CD4-positive, alpha-beta T cell treated with Interleukin-12 subunit alpha and Interleukin-12 subunit beta, for 1 hour (primary cell): ENCODE results near the gene REPS1.
"Not testable (repeated sequence)": the region's sequence is repeated elsewhere in the genome, so short reads cannot be mapped to it uniquely, and the experiment has no call there.

Experiments
- DNase-seq: peaks from one replicate; pipeline ENCODE4 v3.0.0-alpha.2; 2020

REPS1 gene

DNA sequence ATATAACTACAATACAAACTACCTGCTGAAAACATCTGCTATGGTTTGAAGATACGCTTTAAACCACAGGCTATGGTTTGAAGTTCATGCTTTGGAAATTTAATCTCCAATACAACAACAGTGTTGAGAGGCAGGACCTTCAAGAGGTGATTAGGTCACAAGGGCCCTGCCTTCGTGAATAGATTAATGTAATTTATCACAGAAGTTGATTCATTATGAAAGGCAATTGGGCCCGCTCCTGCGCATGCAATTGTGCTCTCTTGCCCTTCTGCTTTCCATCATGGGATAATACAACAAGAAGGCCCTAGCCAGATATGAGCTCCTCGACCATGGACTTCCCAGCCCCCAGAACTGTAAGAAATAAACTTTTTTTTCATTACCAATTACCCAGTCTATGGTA, 21.2 kb downstream of the REPS1 start:
- DNase-seq: no peak

DNA sequence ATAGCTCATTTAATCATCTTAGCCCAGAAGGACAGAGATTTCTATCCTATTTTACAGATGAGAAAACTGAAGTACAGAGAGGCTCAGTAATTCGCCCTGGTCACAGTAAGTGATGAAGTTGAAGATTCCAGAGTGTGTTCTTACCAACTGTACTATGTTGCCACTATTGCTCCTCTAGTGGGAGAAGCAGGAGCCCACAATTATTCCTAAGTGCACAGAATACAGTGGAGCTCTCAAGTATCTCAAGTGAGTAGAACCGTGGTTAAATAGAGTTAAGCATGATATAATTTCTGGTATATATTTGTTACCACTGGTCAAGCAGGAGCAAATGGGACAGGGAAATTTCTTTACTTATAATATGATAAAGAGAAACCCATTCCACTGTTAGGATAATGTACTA, 22.1 kb downstream of the REPS1 start:
- no peak for DNase-seq

DNA sequence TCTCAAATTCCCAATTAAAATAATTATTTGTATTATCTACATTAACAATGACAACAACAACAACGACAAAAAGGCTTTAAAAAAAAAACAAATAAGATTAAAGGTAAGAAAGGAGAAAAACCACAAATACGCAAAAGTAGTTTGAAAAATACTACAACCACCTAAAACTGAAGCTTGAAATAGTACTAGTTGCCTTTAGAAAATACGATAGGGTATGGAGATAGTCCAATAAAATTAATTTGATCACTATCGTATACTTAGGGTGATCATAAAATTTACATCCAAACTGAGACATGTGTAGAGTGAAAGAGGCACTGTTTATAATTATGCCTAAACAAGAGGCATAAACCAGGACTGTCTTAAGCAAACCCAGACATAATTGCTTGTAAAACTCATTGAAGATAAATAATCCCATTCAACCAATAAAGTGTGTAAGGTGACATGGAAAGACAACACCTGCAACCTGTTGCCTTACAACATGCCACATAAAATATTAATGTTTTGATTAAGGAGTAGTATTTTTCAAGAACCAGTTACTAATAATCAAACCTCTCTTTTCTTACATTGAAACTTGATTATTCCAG, 22.7 kb downstream of the REPS1 start:
- DNase-seq: no peak

DNA sequence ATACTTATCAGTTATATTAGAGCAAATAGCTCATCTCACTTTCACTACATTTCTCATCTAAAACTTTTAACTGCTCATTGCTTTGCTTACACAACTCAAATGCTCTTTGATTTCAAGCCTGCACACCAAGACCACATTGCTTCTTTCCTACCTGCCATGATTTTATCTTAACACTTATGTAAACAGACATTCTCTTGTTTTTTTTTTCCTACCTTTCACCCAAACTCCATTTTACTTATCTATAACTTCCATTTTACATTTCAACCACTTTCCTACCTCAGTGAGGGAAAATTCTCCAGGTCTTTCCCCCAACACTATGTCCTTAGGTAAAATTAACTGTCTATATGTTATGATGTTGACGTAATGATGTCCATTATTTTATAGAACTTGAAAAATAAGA, 24.0 kb downstream of the REPS1 start:
- DNase-seq: no peak

DNA sequence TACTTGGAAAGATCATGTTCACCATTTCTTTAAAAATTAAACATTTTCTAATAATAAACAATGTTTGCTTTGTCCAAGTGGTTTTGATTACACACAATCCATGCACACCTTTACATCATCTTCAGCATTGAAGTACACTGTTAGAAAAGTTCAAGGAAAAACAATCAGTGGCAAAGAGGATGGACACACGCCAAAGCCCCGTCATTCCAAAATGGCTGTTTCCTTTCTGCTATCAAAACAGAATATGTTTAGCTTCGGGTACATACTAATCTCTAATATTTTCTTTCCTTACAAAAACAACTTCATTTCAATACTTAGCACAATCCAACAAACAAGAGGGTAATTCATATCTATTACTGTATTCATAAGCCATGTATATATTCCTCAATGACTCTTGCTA, 24.5 kb downstream of the REPS1 start:
- DNase-seq: no peak

DNA sequence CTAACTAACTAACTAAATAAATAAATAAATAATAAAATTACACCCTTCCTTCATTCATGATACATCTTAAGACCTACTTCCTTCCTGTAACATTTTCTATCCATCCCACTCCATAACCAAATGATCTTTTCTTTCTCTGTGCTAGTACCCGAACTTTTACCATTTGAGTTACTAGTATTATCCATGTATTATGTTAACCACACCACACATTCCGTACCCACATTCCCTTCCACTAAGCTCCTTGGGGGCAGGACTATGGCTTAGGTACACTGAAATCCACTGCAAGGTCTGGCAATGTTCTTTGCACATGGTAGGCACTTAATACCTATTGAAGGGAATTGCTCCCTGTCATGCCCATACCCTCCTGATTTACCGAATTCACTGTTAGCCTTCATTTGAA, 24.9 kb downstream of the REPS1 start:
- no peak for DNase-seq

DNA sequence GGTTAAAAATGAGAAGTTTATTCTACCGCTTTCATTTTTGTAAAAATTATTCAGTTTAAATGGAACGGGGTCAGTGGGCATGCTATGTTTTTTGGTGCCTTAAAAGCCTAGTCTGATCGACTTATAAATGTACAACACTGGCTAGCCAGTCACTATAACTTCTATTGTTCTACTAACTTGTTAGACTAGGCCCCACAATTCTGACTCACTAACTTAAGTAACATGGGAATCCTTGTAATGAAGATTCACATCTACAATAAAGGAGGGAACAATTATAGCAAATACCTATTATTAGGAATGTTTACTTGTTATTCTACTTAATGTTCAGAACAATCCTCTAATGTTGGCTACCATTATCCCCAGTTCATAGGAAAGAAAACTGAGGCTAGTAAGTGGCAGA, 28.5 kb downstream of the REPS1 start:
- DNase-seq: no peak

DNA sequence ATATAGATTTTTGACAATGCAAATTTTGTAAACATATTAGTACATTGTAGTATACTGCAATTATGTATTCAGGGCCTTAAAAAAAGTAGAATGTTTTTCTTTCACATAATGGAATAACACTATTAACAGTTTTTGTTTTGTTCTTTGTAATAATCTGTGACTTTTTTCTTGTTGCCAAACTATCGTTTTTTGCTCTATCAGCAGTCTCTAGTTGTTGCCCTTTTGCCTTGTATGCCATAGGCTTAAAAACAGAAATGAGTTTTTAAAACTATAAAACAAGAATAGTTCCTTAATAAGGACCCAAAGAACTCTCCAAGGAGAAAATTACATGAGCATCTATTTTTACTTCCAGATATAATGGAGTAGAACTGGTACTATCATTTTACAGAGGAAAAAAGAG, 29.5 kb downstream of the REPS1 start:
- DNase-seq: no peak

DNA sequence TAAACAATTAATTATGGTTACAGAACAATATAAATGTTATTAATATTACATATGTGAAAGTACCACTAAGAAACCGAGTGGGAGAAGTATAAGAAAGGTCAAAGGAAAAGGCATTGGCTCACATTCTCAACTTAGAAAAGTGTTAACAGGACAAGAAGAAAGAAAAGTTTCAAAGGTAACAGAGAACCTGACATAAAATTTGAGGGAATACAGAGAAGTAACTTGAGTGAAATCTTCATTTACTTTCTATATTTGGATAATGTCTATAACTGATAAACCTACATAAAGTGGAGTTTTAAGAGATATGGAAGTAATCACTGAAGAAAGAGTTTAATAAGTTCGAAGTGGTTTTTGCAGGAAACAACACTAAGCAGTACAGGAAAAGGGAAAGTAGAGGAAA, 30.1 kb downstream of the REPS1 start:
- peak; percentile 9 for DNase-seq

DNA sequence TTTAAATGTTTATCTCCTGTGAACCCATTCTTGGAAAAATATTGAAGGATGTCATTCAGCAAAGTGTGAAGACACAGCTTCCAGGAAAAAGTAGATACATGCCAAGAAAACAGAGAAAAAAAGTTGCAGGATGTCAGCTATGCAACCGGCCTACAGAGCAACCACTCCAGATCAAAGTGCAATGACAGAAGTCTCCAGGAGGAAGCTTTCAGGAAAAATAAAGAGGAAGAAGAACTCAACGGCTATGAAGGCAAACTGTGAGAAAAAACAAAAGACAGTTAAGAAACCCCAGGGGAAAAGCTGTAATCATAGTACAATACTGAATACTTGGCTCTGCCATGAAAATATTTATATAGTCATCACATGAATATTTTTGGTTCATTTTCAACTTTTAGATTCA, 30.6 kb downstream of the REPS1 start:
- DNase-seq: no peak

DNA sequence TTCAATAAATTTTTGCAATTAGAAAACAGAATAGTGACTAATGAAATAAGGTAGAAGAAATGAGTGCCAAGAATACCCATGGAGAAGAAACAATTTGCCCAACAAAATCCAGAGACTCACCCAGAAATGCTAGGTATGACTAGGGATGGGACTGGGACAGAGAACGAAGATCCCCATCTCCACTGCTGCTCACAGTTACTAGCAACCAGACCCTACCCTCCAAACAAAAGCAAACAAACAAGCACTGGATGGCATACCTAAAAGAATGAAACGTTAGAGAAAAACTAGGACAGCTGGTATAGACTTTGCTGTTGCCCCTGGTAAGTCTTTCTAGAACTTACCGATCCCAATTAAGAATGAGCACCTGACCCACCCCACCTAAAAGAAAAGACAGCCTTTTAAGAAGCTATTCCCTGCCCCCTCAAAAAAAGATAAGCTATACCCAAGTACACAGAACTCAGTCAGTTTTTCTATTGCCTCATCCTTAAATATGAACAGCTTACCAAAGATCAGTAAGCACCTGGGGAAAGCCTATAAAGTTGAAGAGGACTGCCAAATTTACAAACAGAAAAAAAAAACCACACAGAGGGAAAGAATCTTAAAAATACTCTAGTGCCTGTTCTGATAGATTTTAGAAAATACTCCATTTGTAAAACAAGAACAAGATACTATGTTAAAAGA, 31.7 kb downstream of the REPS1 start:
- DNase-seq: no peak

DNA sequence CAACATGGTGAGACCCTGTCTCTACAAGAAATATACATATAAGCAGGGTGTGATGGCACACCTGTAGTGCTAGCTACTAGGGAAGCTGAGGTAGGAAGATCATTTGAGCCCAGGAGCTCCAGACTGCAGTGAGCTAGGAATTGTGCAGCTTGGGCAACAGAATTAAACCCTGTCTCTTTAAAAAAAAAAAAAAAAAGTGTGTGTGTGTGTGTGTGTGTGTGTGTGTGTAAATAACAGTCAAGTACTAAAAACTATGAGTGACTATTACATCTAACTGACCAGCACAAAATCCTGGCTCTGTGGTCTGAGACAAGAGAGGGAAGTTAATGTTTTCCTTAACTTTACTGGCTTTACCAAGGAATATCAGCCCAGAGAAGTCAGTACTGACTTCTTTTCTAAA, 32.8 kb downstream of the REPS1 start:
- DNase-seq: no peak

DNA sequence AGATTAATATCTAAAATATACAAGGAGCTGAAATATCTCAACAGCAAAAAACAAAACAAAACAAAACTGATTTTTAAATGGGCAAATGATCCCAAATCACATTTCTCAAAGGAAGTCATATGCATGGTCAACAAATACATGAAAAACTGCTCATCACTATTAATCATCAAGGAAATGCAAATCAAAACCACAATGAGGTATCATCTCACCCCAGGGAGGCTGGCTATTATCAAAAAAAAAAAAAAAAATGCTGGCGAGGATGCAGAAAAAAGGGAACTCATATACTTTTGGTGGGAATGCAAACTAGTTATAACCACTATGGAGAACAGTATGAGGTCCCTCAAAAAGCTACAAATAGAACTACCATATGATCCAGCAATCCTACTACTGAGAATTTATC, 34.6 kb downstream of the REPS1 start:
- no peak for DNase-seq

DNA sequence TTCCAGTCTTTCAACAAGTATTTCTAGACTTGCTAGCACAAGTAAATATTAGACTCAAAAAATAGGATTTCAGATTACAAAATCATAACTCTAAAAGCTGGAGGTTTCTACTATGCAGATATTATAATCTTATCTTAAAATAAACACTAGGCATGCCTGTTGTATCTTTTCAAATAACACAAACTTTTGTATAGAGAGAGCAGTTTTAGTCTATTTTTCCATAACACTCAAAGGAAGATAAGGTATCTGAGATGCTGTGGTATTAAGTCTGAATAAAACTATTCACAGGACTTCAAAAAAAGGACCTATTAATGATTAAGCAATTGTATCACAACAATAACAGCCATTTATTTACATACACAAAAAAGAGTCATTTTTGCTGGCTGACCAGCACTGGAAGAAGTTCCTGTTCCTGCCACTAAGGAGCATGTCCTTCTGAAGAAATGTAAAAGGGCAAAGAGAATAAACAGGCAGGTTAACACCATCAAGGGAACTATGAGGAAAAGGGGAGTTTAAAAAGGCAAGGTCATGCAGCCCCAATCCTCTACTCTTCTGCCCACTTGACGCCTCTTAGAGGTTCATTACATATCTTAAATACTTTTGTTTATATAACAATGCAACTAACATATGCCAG, 39.4 kb downstream of the REPS1 start:
- no peak for DNase-seq

DNA sequence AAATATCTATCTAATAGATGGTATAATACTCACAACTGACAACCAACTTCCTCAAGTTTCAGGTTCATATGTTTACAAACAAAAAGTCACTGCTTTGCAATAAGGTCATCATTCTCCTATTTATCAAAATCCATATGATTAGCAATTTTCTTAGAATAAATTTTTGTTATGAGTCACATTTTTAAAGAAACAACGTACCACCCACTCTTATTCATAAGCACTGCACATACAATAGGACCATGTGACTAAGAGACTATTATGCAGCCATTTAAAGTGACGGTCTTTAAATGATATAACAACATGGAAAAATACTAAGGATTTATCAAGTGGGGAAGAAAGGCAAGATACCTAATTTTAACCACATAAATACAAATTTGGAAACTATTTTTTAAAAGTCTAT, 40.0 kb downstream of the REPS1 start:
- no peak for DNase-seq

DNA sequence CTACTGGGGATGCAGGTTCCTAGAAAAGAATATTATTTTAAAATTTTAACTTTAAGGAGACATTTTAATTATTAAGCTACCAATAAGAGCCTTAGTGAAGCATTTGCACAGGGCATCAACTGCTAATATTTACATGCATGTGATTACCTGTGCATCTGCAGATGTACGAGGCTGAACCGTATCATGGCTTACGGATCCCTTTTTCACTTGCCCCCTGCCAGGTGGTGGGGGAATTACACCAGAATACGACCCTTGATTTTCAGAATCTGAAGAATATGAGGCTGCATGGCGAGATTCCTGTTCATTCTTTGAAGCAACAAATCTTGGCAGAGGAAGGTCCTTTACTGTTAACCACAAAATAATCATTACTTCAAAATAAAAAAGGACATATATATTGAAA, 42.7 kb downstream of the REPS1 start:
- DNase-seq: no peak

DNA sequence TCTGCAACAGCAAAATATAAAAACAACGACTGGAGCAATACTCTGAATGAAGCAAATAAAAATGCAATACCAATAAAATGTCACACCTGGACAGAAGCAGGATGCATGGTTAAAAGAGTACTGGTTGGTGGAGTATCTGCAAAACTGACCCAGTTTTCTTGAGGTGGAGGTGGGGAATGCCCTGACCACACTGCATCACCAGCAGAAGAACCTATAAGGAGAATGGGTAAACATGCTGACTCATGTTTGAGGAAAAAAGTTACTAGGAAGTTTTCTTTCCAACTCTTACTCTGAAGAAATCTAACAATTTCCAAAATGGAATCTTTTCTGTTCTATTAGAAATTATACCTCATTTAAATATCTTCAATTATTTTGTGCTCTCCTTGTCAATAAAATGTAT, 43.6 kb downstream of the REPS1 start:
- peak; percentile 38 for DNase-seq

DNA sequence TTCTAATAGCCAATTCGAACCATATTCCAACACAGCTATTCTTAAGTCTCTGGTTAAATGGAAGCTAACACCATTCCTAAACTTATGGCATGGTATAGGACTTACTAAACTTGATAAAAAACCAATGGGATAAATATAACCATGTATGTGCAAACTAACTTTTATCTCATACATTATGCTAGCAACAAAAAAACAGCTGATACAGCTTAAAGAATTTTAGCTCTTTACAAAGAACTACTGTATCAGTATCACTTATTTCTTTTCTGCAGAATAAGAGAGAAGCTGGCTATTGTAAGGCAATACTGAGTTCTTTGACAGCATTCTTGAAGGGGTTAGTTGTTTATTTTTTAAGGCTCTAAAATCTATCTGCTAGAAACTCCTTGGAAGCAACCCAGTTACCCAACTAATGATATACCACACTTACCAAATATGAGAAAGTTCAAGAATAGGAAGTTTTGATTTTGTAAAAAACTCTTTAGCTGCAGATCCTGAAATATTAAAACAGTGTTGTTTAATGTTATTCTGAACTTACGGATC, 44.9 kb downstream of the REPS1 start:
- no peak for DNase-seq

DNA sequence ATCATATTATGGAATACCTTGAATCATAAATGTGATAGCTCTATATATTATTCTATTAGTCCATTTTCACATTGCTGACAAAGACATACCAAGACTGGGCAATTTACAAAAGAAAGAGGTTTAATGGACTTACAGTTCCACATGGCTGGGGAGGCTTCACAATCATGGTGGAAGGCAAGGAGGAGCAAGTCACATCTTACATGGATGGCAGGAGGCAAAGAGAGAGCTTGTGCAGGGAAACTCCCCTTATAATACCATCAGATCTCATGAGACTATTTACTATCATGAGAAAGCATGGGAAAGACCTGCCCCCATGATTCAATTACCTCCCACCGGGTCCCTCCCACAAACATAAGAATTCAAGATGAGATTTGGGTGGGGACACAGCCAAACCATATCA, 51.2 kb downstream of the REPS1 start:
- not testable (repeated sequence) for DNase-seq

DNA sequence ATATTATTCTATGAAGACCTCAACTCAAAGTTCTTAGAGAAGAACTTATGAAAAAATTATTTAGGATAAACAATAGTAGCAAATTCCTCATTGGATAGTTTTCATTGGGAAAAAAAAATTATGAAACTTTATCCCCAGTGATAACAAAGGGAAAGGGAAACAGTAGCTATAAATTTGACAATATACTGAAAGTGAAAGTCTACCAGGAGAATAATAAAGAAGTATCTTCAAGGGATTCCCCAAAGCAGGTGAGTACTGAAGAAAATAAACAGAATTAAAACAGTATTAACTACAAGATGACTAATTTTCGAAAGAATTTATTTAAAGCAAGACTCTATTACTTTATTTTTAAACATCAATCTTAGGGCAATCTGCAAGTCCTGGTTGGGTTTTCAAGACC, 56.4 kb downstream of the REPS1 start:
- DNase-seq: no peak

DNA sequence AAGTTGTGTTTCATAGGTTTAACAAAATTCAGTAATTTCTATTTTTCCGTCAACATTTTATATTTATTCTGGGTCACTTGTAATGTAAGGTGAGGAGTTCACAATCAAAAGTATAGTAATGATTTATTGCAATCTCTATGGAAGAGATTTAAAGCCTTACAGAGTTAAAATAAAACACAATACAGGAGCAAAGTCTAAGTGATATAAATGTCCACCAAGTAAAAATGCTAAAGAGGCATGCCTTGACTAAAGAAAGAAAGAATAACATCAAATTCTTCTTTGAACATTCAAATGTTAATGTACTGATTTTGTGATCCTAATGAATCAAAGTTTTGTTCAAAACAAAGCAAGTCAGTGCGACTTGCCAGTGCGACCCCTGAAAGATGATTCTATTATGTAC, 61.5 kb downstream of the REPS1 start:
- no peak for DNase-seq

DNA sequence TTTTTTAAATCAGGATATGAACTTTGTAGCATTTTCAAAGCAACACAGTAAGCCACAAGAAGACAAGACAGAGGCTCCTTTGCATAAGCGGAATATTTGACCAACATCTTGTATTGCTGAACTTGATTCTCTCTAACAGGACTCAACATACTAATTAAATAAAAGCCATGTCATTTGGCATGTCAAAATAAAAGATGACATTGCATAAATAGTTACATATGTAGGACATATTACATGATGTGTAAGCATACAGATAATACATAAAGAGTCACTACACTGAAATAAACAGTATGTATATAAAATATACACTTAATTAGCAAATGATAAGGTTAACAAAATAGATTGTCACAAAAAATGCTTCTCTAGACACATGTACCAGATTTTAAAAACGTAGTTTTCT, 62.2 kb downstream of the REPS1 start:
- DNase-seq: no peak

DNA sequence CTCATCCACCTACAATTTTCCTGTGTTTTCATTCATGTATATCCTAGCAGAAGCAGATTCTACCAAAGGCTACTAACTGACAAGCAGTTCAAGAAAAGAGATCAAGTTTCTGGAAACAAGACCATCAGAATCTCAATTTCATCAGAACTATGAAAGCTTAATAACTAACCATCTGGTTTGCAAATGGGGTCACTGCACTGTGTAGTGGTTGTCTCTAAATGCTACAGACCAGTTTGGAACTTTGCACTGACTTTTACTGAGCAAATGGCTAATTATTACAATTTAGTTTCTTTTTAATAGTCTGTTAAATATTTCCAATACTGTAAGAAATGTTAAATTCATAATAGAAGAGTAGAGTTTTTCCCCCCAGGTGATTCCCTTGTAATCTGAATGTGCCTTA, 64.5 kb downstream of the REPS1 start:
- no peak for DNase-seq

DNA sequence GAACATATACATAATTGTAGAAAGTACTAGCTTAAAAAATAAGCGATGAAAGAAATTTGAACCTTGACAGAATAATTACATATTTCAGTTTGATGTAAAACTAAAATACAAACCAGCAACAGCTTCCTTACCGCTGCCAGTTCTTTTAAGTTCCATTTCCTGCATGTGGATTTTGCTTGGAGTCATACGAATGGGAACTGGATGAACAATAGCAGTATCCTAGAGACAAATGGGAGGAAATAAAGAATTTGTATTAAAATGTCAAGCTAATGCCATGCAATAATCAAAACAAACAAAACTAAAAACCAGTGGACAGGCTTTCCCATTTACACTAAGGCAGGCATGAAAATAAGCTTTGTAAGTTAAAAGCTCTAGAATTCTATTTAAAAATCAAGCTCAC, 67.1 kb downstream of the REPS1 start:
- DNase-seq: no peak

DNA sequence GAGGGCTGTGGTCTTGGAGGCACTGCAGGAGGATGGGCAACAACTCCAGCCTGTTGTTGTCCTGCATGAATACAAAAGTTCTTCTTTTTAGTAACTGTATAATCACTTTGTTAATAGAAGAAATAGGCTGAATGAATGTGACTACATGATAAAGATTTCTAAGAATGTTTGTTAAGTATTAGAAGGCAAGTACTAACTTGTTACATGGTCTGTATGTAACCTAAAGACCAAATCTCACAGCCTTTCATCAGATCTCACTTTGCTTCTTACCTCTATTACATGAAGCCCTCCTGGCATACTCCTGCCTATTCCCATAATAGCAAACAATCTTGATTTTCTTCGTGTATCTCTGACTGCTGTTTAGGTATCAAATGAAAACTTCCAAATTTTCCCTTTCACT, 73.4 kb downstream of the REPS1 start:
- DNase-seq: no peak
